Skin of body (tissue), 2 donors: ENCODE data around the gene RAD54L. TPM values are rescaled to one million over a fixed set of nuclear protein-coding genes. Genes with fewer than 3 reads are reported as not detected.

Experiments used
- DNase-seq: peaks from one replicate; lab custom pipeline; 2025; lab: John Stamatoyannopoulos, UW
- total RNA-seq: library from RNA; depleted of rRNA; stranded (reverse); fragments of >200 nt; gene quantifications from one replicate; pipeline ENCODE4 v1.2.3, GENCODE V29; 2014

The RAD54L gene
- total RNA-seq, 1 donor from 2014 or later = 4.6 TPM

DNA sequence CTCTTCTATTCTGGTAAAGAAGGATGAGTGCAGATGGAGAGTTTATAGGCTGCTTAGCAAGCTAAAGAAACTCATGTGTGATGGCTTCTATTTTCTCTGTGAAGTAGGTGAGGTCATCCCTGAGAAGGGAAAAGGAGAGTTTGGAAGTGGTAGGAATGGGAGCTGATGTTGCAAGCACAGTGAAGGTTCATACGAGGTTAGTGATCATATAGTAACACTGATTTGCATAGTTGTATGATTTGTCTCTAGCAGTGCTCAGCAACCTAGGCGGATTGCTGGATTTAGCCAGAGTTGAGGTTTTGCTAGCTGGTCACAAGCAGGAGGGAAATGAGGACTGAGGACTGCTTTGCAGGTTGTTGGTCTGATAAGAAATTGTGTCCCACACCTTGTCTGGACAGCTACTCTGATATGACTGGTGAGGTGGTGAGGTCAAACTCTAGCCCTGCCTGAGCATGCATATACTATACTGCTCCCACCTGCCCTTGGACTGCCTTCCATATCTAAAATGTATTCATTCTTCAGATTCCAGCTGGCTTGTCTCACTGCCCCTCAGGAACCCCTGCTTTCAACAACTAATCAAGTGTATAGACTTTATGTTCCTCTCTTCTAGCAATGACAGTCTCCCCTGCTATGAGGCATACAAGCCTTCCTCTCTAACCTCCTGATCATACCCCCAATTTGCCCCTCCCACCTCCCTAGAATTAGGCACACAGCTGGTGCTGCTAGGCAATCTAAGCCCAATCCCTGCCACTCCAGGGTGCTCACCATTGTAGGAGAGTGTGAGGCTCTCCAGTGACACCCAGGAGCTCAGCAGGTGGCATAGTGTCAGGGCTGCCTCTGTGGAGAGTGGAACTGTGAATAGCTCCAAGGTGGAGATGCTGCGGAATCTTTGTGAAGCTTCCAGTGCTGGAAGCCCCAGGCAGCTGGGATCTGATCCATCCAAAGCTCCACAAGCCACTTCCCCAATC is 37.3 kb downstream of the RAD54L start:
- DNase-seq = no peak

DNA sequence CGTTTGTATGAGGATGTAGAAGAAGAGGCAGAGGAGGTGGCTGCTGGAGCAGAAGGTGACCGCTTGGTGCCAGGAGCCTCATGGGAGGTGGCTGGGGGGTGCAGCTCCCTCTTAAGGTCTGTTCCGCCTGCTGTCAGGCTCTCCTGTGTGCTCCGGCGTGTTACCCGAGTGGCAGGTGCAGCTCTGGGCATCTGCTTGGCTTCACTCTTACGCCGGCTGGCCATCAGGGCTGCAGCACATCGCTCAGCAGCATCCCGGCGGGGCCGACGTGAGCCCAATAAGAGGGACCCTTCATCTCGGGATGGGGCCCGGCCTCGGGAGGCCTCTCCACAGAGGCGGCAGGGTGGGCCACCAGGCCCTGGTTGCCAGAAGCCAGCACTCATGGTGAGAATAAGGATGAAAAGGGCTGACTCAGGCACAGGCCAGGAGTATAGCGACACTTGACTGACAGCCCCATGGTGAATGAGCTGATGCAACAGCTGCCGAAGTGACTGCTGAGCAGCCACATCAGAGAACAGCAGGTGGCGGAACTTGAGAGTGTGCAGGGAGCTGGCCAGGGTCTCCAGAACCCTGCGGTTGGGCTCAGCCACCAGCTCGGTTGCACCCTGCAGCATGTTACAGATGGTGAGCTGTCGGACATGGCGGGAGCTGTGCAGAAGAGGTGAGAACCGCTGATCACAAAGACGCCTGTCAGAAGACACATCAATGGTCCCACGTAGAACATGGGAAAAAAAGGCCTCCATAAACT is 38.3 kb downstream of the RAD54L start:
- DNase-seq = no peak

DNA sequence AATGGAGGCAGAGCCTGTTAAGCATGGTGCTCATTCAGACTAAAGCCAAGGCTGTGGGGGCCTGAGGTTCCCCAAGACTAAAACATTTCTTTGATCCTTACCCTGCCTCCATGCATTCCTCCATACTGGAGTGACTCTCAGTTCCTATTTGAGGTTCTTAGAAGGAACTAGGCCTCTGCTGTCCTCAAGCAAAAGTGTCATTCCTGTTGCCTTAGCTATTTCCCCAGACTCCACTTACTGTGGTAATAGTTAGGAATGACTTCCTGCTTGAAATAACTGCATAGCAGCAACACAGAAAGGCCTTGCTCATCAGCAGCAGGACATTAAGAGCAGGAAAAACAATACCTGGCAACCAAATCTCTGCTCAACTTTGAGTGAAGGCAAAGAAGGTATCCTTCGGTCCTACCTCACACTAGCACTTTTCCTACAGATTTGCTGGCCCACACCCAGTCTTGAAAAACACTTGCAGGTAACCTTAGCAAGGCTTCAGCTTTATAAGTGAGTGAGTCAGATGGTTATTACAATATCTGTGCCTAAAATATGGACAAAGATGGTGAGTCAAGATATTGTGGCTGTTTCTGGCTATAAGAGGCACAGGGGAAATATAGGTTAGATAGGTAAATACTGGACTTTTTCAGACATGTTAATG is 41.0 kb downstream of the RAD54L start:
- no peak for DNase-seq

DNA sequence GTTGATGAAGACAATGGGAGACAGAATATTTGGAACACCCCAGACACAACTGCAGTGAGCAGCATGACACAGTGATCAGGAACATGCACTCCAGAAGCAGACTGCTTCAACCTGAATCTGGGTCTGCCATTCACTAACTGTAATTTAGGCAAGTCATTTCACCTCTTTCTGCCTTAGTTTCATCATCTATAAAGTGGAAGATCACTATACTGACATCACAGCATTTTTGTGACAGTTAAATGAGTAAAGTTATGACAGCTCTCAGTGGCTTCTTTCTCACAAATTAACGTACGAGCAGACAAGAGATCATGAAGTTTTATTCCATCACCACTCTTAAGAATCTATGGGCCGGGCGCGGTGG is 41.6 kb downstream of the RAD54L start:
- DNase-seq = no peak

DNA sequence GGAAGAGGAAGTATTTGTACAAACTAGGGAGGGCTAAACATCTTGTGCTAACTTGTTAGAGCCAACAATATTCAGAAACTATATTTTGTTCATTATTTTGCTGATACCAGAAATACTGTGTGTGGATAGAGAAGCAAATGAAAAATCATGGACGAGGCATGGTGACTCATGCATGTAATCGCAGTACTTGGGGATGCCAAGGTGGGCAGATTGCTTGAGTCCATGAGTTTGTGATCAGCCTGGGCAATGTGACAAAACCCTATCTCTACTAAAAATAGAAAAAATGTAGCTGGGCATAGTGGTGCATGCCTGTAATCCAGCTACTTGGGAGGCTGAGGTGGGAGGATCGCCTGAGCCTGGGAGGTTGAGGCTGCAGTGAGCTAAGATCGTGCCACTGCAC is 42.4 kb downstream of the RAD54L start:
- DNase-seq = no peak

DNA sequence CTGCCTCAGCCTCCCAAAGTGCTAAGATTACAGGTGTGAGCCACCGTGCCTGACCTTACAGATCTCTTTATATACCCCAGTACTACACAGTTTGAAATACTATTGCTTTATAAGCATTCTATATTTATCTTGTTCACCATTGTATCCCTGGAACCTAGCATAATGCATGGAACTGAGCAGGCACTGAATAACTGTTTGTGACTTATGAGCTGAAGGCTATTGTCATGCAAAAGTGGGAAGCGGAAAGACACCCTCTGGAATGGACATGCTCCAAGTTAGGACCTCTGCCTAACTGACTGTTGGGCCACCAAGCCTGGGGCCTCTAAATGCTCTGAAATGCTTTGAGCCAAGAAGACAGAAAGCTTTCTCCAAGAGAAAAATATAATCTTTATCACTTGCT is 47.7 kb downstream of the RAD54L start:
- no peak for DNase-seq

DNA sequence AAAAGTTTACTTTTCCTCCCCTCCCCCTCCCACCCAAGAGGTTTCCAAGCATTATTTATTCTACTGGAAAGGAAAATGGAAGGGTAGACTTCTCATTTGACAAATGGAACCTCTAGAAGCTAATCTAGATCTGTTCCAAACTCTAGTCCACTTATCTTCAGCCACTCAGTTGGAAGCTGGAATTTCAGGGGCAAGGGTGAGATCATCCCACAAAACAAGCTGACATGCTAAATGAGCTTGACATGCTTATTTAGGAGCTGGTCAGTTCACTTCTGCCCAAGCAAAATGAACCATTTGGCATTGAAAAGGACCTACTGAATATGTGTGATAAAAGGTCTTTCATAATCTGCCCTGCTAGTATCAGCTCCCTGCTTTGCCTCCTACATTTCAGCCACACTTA is 50.8 kb downstream of the RAD54L start:
- no peak for DNase-seq

DNA sequence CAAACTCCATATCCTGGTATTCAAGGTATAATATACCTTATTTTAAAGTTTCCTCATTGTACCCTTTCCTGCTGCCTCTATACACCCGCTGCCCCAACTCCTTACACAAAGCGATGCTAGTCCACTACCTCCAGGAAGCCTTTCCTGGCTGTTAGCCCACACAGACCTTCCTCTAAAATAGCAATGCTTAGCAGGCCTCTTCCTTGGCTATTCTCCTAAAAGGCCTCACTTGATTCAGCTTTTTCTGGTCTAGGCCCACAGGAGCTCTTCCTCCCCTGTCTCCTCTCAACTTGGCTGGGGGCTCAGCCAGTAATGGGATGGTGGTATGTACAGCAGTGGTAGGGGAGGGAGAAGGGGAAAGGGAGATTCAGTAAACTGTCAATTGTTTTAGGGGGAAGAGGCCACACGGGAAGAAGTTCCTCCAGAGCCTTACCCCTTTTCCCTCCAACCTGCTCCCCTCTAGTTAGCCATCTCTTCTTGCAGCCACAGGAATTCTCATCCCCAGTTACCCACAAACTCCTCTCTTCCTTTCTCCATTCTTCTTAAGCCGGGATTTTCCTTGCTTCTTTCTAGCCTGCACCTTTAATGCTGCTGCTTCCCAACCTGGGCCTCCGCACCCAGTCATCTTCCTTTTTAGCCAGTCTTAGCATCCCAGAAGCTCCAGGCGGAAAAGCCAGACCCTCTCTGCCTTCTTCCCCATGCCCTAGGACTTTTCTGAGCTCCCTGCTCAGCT is 53.3 kb downstream of the RAD54L start:
- DNase-seq = peak; percentile 19

DNA sequence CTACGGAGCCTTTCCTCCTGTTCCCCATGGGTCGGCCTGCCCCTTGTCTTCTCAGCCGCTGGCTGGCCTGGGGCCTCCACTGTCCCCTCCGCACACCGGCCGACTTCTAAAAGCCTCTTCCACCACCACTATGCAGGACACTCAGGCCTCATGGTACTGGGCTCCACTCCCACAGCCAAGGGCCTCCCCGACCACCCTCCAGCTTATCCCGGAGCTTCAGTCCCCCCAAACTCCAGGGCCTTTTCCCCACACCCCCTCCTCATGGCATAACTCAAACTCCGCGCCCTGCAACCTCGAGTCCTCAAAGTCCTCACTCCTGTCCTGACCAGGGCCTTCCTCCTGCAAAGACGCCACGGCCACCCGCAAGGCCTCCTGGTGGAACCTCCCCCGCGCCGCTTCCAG is 53.8 kb downstream of the RAD54L start:
- DNase-seq = no peak

DNA sequence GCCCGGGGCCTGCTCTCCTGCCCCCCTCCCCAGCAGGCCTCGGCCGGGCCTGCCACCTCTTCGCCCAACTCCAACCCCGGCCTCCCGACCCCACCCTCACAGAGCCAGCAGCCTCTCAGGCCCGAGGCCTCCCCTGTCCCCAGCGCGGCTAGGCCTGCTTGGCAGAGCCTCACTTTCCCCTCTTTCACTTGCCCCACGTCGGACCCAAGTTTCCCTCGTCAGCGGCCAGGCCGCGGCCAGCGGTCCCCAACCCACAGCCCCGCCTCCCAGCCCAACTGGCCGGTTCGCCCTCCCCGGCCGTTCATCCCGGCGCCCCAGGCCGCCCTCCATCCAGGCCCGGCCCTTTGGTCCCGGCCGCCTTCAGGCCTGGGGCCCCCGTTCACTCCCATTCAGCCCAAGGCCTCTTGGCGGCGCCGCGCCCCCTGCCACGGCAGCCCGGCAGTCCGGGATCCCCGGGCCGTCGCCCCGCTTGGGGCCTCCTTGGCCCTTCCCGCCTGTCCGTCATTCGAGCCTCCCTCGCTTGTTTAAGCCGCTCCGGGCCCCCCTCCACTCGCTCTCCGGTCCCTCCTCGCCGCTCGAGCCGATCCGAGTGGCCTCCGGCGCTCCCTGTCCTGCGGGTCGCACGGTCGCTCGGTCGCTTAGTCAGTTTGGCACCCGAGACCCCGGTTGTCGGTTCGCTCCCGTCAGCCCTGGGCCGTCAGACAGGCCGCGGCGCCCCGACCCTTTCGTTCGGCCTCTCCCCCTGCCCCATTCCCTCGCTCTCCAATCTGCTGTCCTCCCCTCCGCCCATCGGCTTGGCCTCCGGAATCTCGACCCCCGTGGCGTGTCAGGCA is 54.5 kb downstream of the RAD54L start:
- DNase-seq = no peak

DNA sequence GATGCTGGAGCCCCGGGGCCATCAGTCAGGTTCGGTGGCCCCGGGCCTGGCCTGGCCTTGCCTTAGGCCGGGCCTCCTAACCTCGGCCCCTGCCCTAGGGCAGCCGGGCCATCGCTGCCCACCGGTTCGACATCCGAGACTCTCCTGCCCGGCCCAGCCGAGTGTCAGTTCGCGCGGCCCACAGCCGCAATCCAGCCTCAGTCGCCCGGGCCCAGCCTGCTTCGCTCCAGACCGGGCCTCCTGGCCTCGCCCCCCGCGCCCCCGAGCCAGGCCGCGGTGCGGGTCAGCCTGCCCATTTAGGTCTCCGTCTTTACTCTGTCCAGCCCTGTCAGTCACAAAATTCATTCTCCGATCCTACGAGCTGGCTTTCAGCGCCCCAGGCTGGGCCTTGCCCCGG is 55.1 kb downstream of the RAD54L start:
- no peak for DNase-seq

DNA sequence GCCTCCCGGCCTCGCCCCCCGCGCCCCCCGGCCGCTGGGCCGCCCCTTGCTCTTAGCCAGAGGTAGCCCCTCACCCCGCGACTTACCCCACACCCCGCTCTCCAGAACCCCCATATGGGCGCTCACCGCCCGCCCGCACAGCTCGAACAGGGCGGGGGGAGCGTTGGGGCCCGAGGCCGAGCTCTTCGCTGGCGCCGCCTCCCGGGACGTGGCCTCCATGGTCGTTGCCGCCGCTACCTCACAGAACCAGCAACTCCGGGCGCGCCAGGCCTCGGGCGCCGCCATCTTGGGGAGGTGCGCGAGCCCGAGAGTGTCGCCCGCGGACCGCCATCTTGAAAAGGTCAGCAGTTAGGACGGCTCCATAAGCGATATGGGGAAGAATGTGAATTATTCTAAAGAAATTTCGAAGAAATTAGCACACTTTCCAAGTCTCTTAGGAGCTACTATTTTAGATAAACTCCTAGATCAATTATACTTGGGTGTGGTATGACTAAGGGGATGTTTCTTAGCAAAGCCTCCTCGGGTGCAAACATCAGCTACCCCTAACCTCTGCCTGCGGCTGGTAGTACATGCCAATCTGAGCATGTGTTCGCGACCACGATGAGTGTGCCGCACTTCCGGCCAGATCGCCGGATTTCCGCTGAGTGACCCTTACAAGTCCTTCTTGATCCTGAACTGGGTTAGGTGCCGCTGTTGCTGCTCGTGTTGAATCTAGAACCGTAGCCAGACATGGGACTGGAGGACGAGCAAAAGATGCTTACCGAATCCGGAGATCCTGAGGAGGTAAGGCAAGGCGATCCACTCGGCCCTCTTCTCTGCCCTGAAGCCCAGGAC is 55.7 kb downstream of the RAD54L start, which contains the start of the genes LRRC41 and UQCRH:
Gene LRRC41, minus strand, starts transcription at position 579 of the 834 bp plus-strand sequence. Its CDS starts 294 bp downstream, at position 285.
Gene UQCRH, plus strand, starts transcription at position 661 of the 834 bp plus-strand sequence. Its CDS starts 69 bp downstream, at position 730.
- peak; percentile 99 for DNase-seq

DNA sequence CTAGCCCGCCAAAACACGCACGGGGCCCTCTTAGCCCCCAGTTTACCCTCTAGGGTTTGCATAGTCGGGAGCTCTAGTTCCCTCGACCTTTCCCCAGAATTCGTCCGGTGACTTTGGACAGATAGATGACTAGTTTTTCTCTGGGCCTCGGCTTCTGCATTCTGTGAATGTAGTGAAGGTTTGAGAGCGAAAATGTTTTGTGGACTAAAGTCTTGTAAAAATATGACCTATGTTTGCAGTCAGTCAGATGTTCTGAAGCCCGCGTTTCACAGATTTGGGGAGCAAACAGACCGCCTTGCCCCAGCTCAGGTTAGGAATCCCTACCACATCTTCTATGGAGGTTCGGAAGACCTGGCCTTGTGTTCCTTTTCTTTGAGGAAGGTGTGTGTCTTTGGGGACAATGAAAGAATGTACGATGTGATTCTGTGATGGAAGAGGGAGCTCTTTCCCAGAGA is 56.3 kb downstream of the RAD54L start:
- DNase-seq = no peak

DNA sequence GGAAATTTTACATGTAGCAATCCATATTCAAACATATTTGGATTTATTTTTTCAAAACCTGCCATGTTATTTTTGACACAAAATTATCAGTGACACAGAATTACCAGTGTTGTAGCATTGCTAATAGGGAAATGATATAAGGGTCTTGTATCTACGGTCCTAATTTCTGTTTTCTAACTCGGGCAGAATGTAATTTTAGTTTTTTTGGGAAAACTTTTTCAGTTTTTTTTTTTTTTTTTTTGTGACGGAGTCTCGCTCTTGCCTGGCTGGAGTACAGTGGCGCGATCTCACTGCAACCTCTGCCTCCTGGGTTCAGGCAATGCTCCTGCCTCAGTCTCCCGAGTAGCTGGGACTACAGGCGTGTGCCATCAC is 58.6 kb downstream of the RAD54L start:
- DNase-seq = no peak

DNA sequence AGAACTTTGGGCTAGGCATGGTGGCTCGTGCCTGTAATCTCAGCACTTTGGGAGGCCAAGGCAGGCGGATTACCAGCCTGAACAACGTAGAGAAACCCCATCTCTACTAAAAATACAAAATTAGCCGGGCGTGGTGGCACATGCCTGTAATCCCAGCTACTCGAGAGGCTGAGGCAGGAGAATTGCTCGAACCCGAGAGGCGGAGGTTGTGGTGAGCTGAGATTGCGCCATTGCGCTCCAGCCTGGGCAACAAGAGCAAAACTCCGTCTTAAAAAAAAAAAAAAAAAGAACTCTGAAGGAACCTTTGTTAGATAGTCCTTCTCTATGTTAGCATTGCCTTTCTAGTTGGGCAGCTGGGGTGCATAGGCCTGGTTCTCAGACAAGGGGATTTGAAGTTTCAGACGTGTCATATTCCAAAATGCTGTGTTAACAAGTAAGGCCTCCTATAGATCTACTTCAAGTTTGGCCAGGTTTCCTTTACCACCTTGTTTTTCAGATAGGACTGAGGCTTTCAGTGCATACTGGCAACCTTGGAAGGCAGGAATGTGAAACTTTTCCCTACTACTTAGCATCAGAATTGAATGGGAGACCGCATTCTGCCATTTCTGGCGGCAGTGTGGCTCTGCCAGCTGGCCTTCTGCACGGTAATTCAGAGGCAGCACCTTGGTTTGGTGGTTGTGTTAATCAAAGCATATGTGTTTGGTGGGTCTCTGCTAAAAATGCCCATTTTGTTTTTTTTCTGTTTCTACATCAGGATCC is 62.0 kb downstream of the RAD54L start:
- DNase-seq = no peak

DNA sequence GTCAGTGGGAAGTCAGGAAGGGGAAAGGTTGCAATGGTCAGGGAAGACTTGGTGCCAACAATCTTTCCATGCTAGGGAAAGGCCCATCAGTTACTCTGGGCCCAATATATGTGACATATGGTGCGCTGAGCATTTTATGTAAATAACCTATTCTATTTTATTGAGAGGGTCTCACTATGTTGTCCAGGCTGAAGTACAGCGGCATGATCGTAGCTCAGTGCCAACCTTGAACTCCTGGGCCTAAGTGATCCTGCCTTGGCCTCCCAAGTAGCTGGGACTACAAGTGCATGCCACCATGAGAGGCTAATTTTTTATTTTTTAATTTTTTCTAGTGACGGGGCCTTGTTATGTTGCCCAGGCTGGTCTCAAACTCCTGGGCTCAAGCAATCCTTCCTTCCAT is 62.8 kb downstream of the RAD54L start:
- DNase-seq = no peak

DNA sequence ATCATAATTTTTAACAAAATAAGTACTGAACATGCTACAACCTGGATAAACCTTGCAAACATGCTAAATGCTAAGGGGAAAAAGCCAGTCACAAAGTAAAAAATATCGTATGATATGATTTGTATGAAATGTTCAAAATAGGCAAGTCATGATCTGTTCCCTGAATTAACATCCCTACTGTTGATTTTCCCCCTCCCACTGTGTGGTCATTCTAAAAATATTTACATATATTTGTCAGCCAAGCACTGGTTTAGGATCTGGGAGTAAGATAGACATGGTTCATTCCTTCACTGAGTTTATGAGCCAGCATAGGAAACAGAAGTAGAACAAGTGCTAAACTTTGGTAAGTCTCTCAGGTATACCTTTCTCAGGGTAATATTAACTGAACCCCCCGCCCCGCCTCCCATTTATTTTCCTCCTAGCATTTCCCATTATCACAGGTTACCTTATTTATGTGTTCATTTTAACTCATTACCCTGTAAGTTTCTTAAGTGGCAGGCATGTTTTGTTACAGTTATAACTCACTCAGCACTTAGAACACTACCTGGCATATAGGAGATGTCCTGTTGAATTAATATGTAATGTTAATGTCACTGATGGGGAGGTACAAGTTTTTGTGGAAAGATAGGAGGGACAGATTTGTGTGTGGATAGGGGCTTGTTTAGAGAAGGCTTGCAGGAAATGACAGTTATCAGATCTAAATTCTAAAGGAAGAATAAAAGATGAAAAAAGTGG is 68.3 kb downstream of the RAD54L start:
- no peak for DNase-seq

DNA sequence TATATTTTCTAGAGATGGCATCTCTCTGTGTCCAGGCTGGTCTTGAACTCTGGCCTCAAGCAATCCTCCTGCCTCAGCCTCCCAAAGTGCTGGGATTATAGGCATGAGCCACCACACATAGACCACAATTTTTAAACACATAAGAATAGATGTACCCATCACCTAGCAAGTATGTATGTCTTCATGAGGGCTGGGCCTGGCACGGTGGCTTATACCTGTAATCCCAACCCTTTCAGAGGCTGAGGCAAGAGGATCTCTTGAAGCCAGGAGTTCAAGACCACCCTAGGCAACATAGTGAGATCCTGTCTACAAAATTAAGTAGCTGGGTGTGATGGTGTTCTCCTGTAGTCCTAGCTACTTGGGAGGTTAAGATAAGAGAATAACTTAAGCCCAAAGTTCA is 69.8 kb downstream of the RAD54L start:
- no peak for DNase-seq
